ENCODE measurements around the gene TMEM106C. TPM values are rescaled to one million over a fixed set of nuclear protein-coding genes. Genes with fewer than 3 reads are reported as not detected.
A peak's percentile ranks its signal among the peaks of the same experiment; 100 is the strongest.

The TMEM106C gene
- total RNA-seq, 5 donors from 2014 or later (not counting 1 experiment from before 2014, with no cell fraction given) = 25.8 to 36.5 (median 31.3) TPM

GRCh38 chr12:47989023-47989417 lies 25.6 kb downstream of the TMEM106C start:
- H3K4me1 Mint-ChIP-seq = peaks cover 21 to 32% (median 25%) of the 10 kb centered on the region in 3 donors
- peaks cover 5 to 31% of the 10 kb centered on the region in 2 experiments for H3K4me1 ChIP-seq (ENCODE audit: control insufficient read depth in 1 of 2, extremely low read depth in 1 of 2, insufficient read depth in 2 of 2, low read length in 2 of 2)
- no peak overlapping the region for H3K4me3 Mint-ChIP-seq
- H3K36me3 Mint-ChIP-seq = no peaks in the 10 kb centered on the region
- DNase-seq = no peak
- no peaks in the 10 kb centered on the region for H3K9me3 ChIP-seq
- peaks cover 0 to 4% of the 10 kb centered on the region in 2 donors for H3K27me3 Mint-ChIP-seq
- H3K9me3 Mint-ChIP-seq = no peaks in the 10 kb centered on the region
- H3K27ac Mint-ChIP-seq = no peak overlapping the region
- no peak overlapping the region for H3K27ac ChIP-seq (ENCODE audit: low read length)
- POLR2A ChIA-PET = interaction anchor here in 1 of 2 donors (0.6 kb wide), 1 partner anchor 18 kb away, joined by 3 read pairs; no protein-coding TSS in a partner anchor
- no peak overlapping the region for H3K4me3 ChIP-seq (ENCODE audit: control insufficient read depth in 1 of 2, extremely low read depth in 1 of 2, low read length in 1 of 2)
- no peak for ATAC-seq (replicated peaks in 1 of 4)
- CTCF ChIA-PET = no interaction called here
- no peaks in the 10 kb centered on the region for H3K36me3 ChIP-seq (ENCODE audit: control insufficient read depth in 2 of 2, extremely low read depth in 1 of 2, insufficient read depth in 1 of 2, low read length in 1 of 2)
- WGBS (ENCODE audit: insufficient coverage) = 100% methylated on average over 3 of the region's 8 CpGs
- H3K27me3 ChIP-seq (replicated peaks in 1 of 2; ENCODE audit: control insufficient read depth in 2 of 2, extremely low read depth in 1 of 2, insufficient read depth in 2 of 2, low read length in 1 of 2) = peaks cover 0 to 44% of the 10 kb centered on the region in 2 experiments

- no peaks in the 10 kb centered on the region for H3K36me3 ChIP-seq (ENCODE audit: control insufficient read depth in 2 of 2, extremely low read depth in 1 of 2, insufficient read depth in 1 of 2, low read length in 1 of 2)
- ATAC-seq (replicated peaks in 1 of 4) (no peak), DNase-seq (no peak)
- no peak overlapping the region for H3K27ac ChIP-seq (ENCODE audit: low read length)
- H3K9me3 ChIP-seq = no peaks in the 10 kb centered on the region
- Mint-ChIP-seq H3K9me3 (no peaks in the 10 kb centered on the region), H3K27ac (no peak overlapping the region), H3K36me3 (no peaks in the 10 kb centered on the region), H3K4me1 (peaks cover 21 to 32% (median 25%) of the 10 kb centered on the region in 3 donors), H3K4me3 (peak overlapping the region in 1 of 3 donors; percentile 60), H3K27me3 (peaks cover 3 to 8% of the 10 kb centered on the region in 2 donors)
- POLR2A ChIA-PET = no interaction called here
- CTCF ChIA-PET = no interaction called here
- peaks cover 0 to 43% of the 10 kb centered on the region in 2 experiments for H3K27me3 ChIP-seq (replicated peaks in 1 of 2; ENCODE audit: control insufficient read depth in 2 of 2, extremely low read depth in 1 of 2, insufficient read depth in 2 of 2, low read length in 1 of 2)
- peaks cover 5 to 31% of the 10 kb centered on the region in 2 experiments for H3K4me1 ChIP-seq (ENCODE audit: control insufficient read depth in 1 of 2, extremely low read depth in 1 of 2, insufficient read depth in 2 of 2, low read length in 2 of 2)
- 96% methylated on average over 5 of the region's 12 CpGs for WGBS (ENCODE audit: insufficient coverage)
- H3K4me3 ChIP-seq (ENCODE audit: control insufficient read depth in 1 of 2, extremely low read depth in 1 of 2, low read length in 1 of 2) = no peak overlapping the region
Observed at GRCh38 chr12:47989666-47990065, 26.3 kb downstream of the TMEM106C start.

GRCh38 chr12:47990351-47991105 lies 27.1 kb downstream of the TMEM106C start:
- DNase-seq = peak in 32 of 35 experiments; percentile 20 to 72 (median 38)
- H3K36me3 ChIP-seq (ENCODE audit: control insufficient read depth in 2 of 2, extremely low read depth in 1 of 2, insufficient read depth in 1 of 2, low read length in 1 of 2) = no peaks in the 10 kb centered on the region
- Mint-ChIP-seq H3K4me1 (peaks cover 21 to 32% (median 25%) of the 10 kb centered on the region in 3 donors), H3K4me3 (peak overlapping the region; percentile 25 to 60 (median 35)), H3K27me3 (peaks cover 11 to 12% of the 10 kb centered on the region in 2 donors), H3K36me3 (no peaks in the 10 kb centered on the region), H3K9me3 (no peaks in the 10 kb centered on the region), H3K27ac (peak overlapping the region; percentile 17 to 48)
- H3K9me3 ChIP-seq = no peaks in the 10 kb centered on the region
- no CpG with 5 or more reads among the region's 7 CpGs for WGBS (ENCODE audit: insufficient coverage)
- peaks cover 5 to 31% of the 10 kb centered on the region in 2 experiments for H3K4me1 ChIP-seq (ENCODE audit: control insufficient read depth in 1 of 2, extremely low read depth in 1 of 2, insufficient read depth in 2 of 2, low read length in 2 of 2)
- no peak overlapping the region for H3K27ac ChIP-seq (ENCODE audit: low read length)
- H3K27me3 ChIP-seq (replicated peaks in 1 of 2; ENCODE audit: control insufficient read depth in 2 of 2, extremely low read depth in 1 of 2, insufficient read depth in 2 of 2, low read length in 1 of 2) = peaks cover 0 to 48% of the 10 kb centered on the region in 2 experiments
- ChIA-PET POLR2A (interaction anchor here in 1 of 2 donors (0.9 kb wide), 1 partner anchor 19 kb away, joined by 3 read pairs; no protein-coding TSS in a partner anchor), CTCF (no interaction called here)
- peak overlapping the region in 1 of 2 donors; percentile 21 for H3K4me3 ChIP-seq (ENCODE audit: control insufficient read depth in 1 of 2, extremely low read depth in 1 of 2, low read length in 1 of 2)
- ATAC-seq (replicated peaks in 1 of 4) = peak; percentile 88 to 99 (median 96)

GRCh38 chr12:47991106-47992061 lies 28.0 kb downstream of the TMEM106C start:
- 98% methylated on average over 8 of the region's 13 CpGs for WGBS (ENCODE audit: insufficient coverage)
- ChIA-PET CTCF (interaction anchor here in 1 of 2 donors (0.6 kb wide), 1 partner anchor 19 kb away, joined by 3 read pairs; no protein-coding TSS in a partner anchor), POLR2A (interaction anchor here (0.6 to 0.9 kb wide), 2 partner anchors 20 to 35 kb away, joined by 3 read pairs; no protein-coding TSS in a partner anchor)
- Histone ChIP-seq H3K4me3 (ENCODE audit: control insufficient read depth in 1 of 2, extremely low read depth in 1 of 2, low read length in 1 of 2) (no peak overlapping the region), H3K9me3 (no peaks in the 10 kb centered on the region), H3K27ac (ENCODE audit: low read length) (no peak overlapping the region), H3K4me1 (ENCODE audit: control insufficient read depth in 1 of 2, extremely low read depth in 1 of 2, insufficient read depth in 2 of 2, low read length in 2 of 2) (peaks cover 5 to 31% of the 10 kb centered on the region in 2 experiments), H3K36me3 (ENCODE audit: control insufficient read depth in 2 of 2, extremely low read depth in 1 of 2, insufficient read depth in 1 of 2, low read length in 1 of 2) (no peaks in the 10 kb centered on the region), H3K27me3 (replicated peaks in 1 of 2; ENCODE audit: control insufficient read depth in 2 of 2, extremely low read depth in 1 of 2, insufficient read depth in 2 of 2, low read length in 1 of 2) (peaks cover 0 to 52% of the 10 kb centered on the region in 2 experiments)
- H3K27me3 Mint-ChIP-seq = peaks cover 16 to 17% of the 10 kb centered on the region in 2 donors
- H3K36me3 Mint-ChIP-seq = no peaks in the 10 kb centered on the region
- H3K27ac Mint-ChIP-seq = no peak overlapping the region
- no peak overlapping the region for H3K4me3 Mint-ChIP-seq
- ATAC-seq (replicated peaks in 1 of 4) (no peak), DNase-seq (peak in 1 of 35 experiments; percentile 4)
- no peaks in the 10 kb centered on the region for H3K9me3 Mint-ChIP-seq
- H3K4me1 Mint-ChIP-seq = peaks cover 21 to 32% (median 25%) of the 10 kb centered on the region in 3 donors

- H3K4me3 ChIP-seq (ENCODE audit: control insufficient read depth in 1 of 2, extremely low read depth in 1 of 2, low read length in 1 of 2) = no peak overlapping the region
- Mint-ChIP-seq H3K4me3 (no peak overlapping the region), H3K9me3 (no peaks in the 10 kb centered on the region), H3K27ac (no peak overlapping the region), H3K36me3 (no peaks in the 10 kb centered on the region), H3K4me1 (peaks cover 21 to 32% (median 25%) of the 10 kb centered on the region in 3 donors), H3K27me3 (peaks cover 25 to 28% of the 10 kb centered on the region in 2 donors)
- H3K4me1 ChIP-seq (ENCODE audit: control insufficient read depth in 1 of 2, extremely low read depth in 1 of 2, insufficient read depth in 2 of 2, low read length in 2 of 2) = peaks cover 5 to 31% of the 10 kb centered on the region in 2 experiments
- ChIA-PET CTCF (no interaction called here), POLR2A (no interaction called here)
- WGBS (ENCODE audit: insufficient coverage) = 98% methylated on average over 6 of the region's 10 CpGs
- DNase-seq = no peak
- H3K36me3 ChIP-seq (ENCODE audit: control insufficient read depth in 2 of 2, extremely low read depth in 1 of 2, insufficient read depth in 1 of 2, low read length in 1 of 2) = no peaks in the 10 kb centered on the region
- peaks cover under 1 to 54% of the 10 kb centered on the region in 2 experiments for H3K27me3 ChIP-seq (replicated peaks in 1 of 2; ENCODE audit: control insufficient read depth in 2 of 2, extremely low read depth in 1 of 2, insufficient read depth in 2 of 2, low read length in 1 of 2)
- H3K27ac ChIP-seq (ENCODE audit: low read length) = no peak overlapping the region
- ATAC-seq (replicated peaks in 1 of 4) = no peak
- no peaks in the 10 kb centered on the region for H3K9me3 ChIP-seq
Observed at GRCh38 chr12:47992776-47993175, 29.4 kb downstream of the TMEM106C start.

GRCh38 chr12:47993491-47993890 lies 30.1 kb downstream of the TMEM106C start:
- WGBS (ENCODE audit: insufficient coverage) = 98% methylated on average over 5 of the region's 5 CpGs
- Mint-ChIP-seq H3K4me3 (no peak overlapping the region), H3K27me3 (peaks cover 32 to 35% of the 10 kb centered on the region in 2 donors), H3K4me1 (peaks cover 21 to 30% (median 25%) of the 10 kb centered on the region in 3 donors), H3K27ac (no peak overlapping the region), H3K9me3 (no peaks in the 10 kb centered on the region), H3K36me3 (no peaks in the 10 kb centered on the region)
- Histone ChIP-seq H3K36me3 (ENCODE audit: control insufficient read depth in 2 of 2, extremely low read depth in 1 of 2, insufficient read depth in 1 of 2, low read length in 1 of 2) (no peaks in the 10 kb centered on the region), H3K4me1 (ENCODE audit: control insufficient read depth in 1 of 2, extremely low read depth in 1 of 2, insufficient read depth in 2 of 2, low read length in 2 of 2) (peaks cover 5 to 31% of the 10 kb centered on the region in 2 experiments), H3K27me3 (replicated peaks in 1 of 2; ENCODE audit: control insufficient read depth in 2 of 2, extremely low read depth in 1 of 2, insufficient read depth in 2 of 2, low read length in 1 of 2) (peaks cover 6 to 58% of the 10 kb centered on the region in 2 experiments), H3K27ac (ENCODE audit: low read length) (no peak overlapping the region), H3K9me3 (no peaks in the 10 kb centered on the region), H3K4me3 (ENCODE audit: control insufficient read depth in 1 of 2, extremely low read depth in 1 of 2, low read length in 1 of 2) (no peak overlapping the region)
- DNase-seq (no peak), ATAC-seq (replicated peaks in 1 of 4) (no peak)
- ChIA-PET POLR2A (no interaction called here), CTCF (no interaction called here)

All from T-cell (primary cell).